ENCODE measurements around the gene SUSD1. TPM values are rescaled to one million over a fixed set of nuclear protein-coding genes. Genes with fewer than 3 reads are reported as not detected.

Gene SUSD1
- total and polyA plus RNA-seq, 2 of the 13 experiments (the other 11 are each of a cell fraction or from before 2014, with no cell fraction given): 25.9 to 32.3 TPM

GRCh38 chr9:112169368-112169767, 5.7 kb downstream of the SUSD1 start:
- CTCF ChIA-PET (ENCODE audit: low intra/inter-chr PET ratio, low total read pairs): no interaction called here
- FAIRE-seq (no peak), DNase-seq (ENCODE audit: low spot score) (no peak), ATAC-seq (no peak)
- in situ Hi-C loops (cut with HindIII; ENCODE audit: extremely low pct_ligation_motif_present, low pct_unique_long_range_greater_than_20kb) (no loop called here), intact Hi-C loops (cut with micrococcal nuclease; ENCODE audit: unreplicated experiment) (loop anchor here (5.0 kb wide), 2 partner anchors 42 to 43 kb away; no protein-coding TSS in a partner anchor)
- H3K9me3 ChIP-seq (ENCODE audit: low read length): no peaks in the 10 kb centered on the region
- POLR2A ChIA-PET: no interaction called here
- no TSS peak for BruUV-seq (replicated peaks)
- peaks cover 84% of the 10 kb centered on the region for H3K4me1 ChIP-seq (ENCODE audit: insufficient read depth, low read length)
- H2AFZ ChIP-seq (ENCODE audit: low read length): no peak overlapping the region
- H3K9ac ChIP-seq (ENCODE audit: insufficient read depth, low read depth, low read length): no peak overlapping the region
- no peak overlapping the region for H3K4me3 ChIP-seq (replicated peaks in 1 of 3; ENCODE audit: insufficient read depth in 1 of 3, low read depth in 2 of 3, low read length in 3 of 3)
- WGBS (ENCODE audit: low lambda C conversion rate): 80% methylated on average over 6 of the region's 6 CpGs
- peaks cover 66% of the 10 kb centered on the region for H3K79me2 ChIP-seq (ENCODE audit: insufficient read depth, low read length)
- H3K36me3 ChIP-seq (replicated peaks in 1 of 2; ENCODE audit: control insufficient read depth in 1 of 2, insufficient read depth in 2 of 2, low read length in 2 of 2): 0 out of 5 replicates have a peak, but pooled peaks cover 0 to 6% of the 10 kb centered on the region in 2 experiments
- H3K4me2 ChIP-seq (ENCODE audit: low read depth, low read length): no peak overlapping the region; the same call in 1 of the 2 replicates
- no peaks in the 10 kb centered on the region for H4K20me1 ChIP-seq (ENCODE audit: insufficient read depth, low read length)
- TF ChIP-seq DMAP1 (CRISPR knock-in tag; IDR thresholded peaks at IDR 0.05): no peak
- TF ChIP-seq ATF7-NPFF (CRISPR knock-in tag; IDR thresholded peaks at IDR 0.05; ENCODE audit: low read depth): no peak
- no peak for TF ChIP-seq SRSF4 (IDR thresholded peaks at IDR 0.05; ENCODE audit: low read depth, low read length, poor library complexity, severe bottlenecking)
- no peak for TF ChIP-seq JDP2 (CRISPR knock-in tag; IDR thresholded peaks at IDR 0.05; ENCODE audit: borderline replicate concordance)
- no peak for TF ChIP-seq MTF1 (CRISPR knock-in tag; IDR thresholded peaks at IDR 0.05)
- TF ChIP-seq MAF1 (CRISPR knock-in tag; IDR thresholded peaks at IDR 0.05; ENCODE audit: borderline replicate concordance): no peak
- no peak for TF ChIP-seq IRX3 (CRISPR knock-in tag; IDR thresholded peaks at IDR 0.05; ENCODE audit: borderline replicate concordance, low read depth)
- TF ChIP-seq CENPBD1 (CRISPR knock-in tag; IDR thresholded peaks at IDR 0.05; ENCODE audit: borderline replicate concordance, low read depth): no peak
- TF ChIP-seq ZNF740 (CRISPR knock-in tag; IDR thresholded peaks at IDR 0.05): no peak
- TF ChIP-seq AHDC1 (CRISPR knock-in tag; IDR thresholded peaks at IDR 0.05; ENCODE audit: borderline replicate concordance): no peak
- TF ChIP-seq MIER3 (CRISPR knock-in tag; IDR thresholded peaks at IDR 0.05; ENCODE audit: borderline replicate concordance): no peak
- TF ChIP-seq ZNF224 (CRISPR knock-in tag; IDR thresholded peaks at IDR 0.05): no peak
- no peak for TF ChIP-seq ZNF703 (CRISPR knock-in tag; IDR thresholded peaks at IDR 0.05; ENCODE audit: borderline replicate concordance)
- H3K27me3 ChIP-seq (ENCODE audit: control insufficient read depth in 1 of 2, insufficient read depth in 2 of 2, low read length in 2 of 2): no peaks in the 10 kb centered on the region
- H3K27ac ChIP-seq (ENCODE audit: extremely low read length, insufficient read depth, low read length): no peak overlapping the region

All from HepG2 (cell line).